Activated CD4-positive, alpha-beta T cell treated with anti-CD3 and anti-CD28 coated beads for 36 hours (primary cell): ENCODE data around the gene ANTXR2. TPM values are rescaled to one million over a fixed set of nuclear protein-coding genes. Genes with fewer than 3 reads are reported as not detected.
A peak's percentile ranks its signal among the peaks of the same experiment; 100 is the strongest.
"Not testable (repeated sequence)": the region's sequence is repeated elsewhere in the genome, so short reads cannot be mapped to it uniquely, and the experiment has no call there.

Experiments used
- ATAC-seq: fragments of 200-7000 bp; cut with Tn5 transposase; one replicate; pipeline ENCODE4 v1.10.0; 2021; ENCODE audit warnings: mild to moderate bottlenecking, moderate library complexity
- CTCF ChIA-PET: fragments of 350-600 bp; sonication (Branson Sonifier 250); formaldehyde crosslinking; loops from one replicate; lab custom pipeline; 2021; ENCODE audit warnings: antibody characterized with exemption; lab: Charles Lee
- POLR2A ChIA-PET: fragments of 350-600 bp; sonication (Branson Sonifier 250); formaldehyde crosslinking; loops from one replicate; lab custom pipeline; 2021; ENCODE audit warnings: antibody characterized with exemption, inconsistent platforms; lab: Charles Lee
- DNase-seq: peaks from one replicate; pipeline ENCODE4 v3.0.0-alpha.2; 2020
- H3K27ac Mint-ChIP-seq: one replicate; pipeline ENCODE4 v1.8.0; 2021; ENCODE audit warnings: mixed read lengths
- H3K27me3 Mint-ChIP-seq: one replicate; pipeline ENCODE4 v1.8.0; 2021; ENCODE audit warnings: mixed read lengths
- H3K36me3 Mint-ChIP-seq: one replicate; pipeline ENCODE4 v1.8.0; 2021; ENCODE audit warnings: low read depth, mixed read lengths
- H3K4me1 Mint-ChIP-seq: one replicate; pipeline ENCODE4 v1.8.0; 2021; ENCODE audit warnings: mixed read lengths
- H3K4me3 Mint-ChIP-seq: one replicate; pipeline ENCODE4 v1.8.0; 2021; ENCODE audit warnings: mild to moderate bottlenecking, moderate library complexity, mixed read lengths
- H3K9me3 Mint-ChIP-seq: one replicate; pipeline ENCODE4 v1.8.0; 2021; ENCODE audit warnings: low read depth, mixed read lengths
- intact Hi-C, 2 experiments: fragments of 100-400 bp; cut with DNase I in 1 of 2; cut with micrococcal nuclease in 1 of 2; formaldehyde crosslinking; loops; one replicate each; pipeline versions ENCODE4 v1.14.2 to v1.15.1; 2022 to 2024; cut with DNase I, micrococcal nuclease
- total RNA-seq, 2 experiments: library from RNA; stranded (reverse); gene quantifications; one replicate each; pipeline ENCODE4 v1.2.3, GENCODE V29; 2021

The ANTXR2 gene
- 1 to 10 TPM; 2.3 to 3.8 TPM for total RNA-seq

GRCh38 chr4:80072744-80073472 is at the start of gene ANTXR2:
Gene ANTXR2 (minus strand): TSS chr4:80073229. CDS start chr4:80072560, 669 bp downstream.
- H3K4me3 Mint-ChIP-seq: peak within 1 kb of the TSS; percentile 80
- intact Hi-C loops: loop anchor here (1.0 to 5.0 kb wide), 5 partner anchors 14 to 156 kb away; no protein-coding TSS in a partner anchor
- ATAC-seq: peak; percentile 64
- ChIA-PET CTCF (interaction anchor here (1.3 to 3.2 kb wide), 4 partner anchors 11 to 110 kb away, joined by 3 to 18 read pairs (median 4); no protein-coding TSS in a partner anchor), POLR2A (interaction anchor here (0.9 kb wide), 1 partner anchor 129 kb away, joined by 3 read pairs; no protein-coding TSS in a partner anchor)
- no peaks in the 10 kb centered on the region for H3K9me3 Mint-ChIP-seq
- peaks cover 4% of the 10 kb centered on the region for H3K27me3 Mint-ChIP-seq
- peak; percentile 79 for DNase-seq
- peaks cover 12% of the 10 kb centered on the region for H3K36me3 Mint-ChIP-seq
- peaks cover 87% of the 10 kb centered on the region for H3K4me1 Mint-ChIP-seq
- peak within 1 kb of the TSS; percentile 82 for H3K27ac Mint-ChIP-seq

DNA sequence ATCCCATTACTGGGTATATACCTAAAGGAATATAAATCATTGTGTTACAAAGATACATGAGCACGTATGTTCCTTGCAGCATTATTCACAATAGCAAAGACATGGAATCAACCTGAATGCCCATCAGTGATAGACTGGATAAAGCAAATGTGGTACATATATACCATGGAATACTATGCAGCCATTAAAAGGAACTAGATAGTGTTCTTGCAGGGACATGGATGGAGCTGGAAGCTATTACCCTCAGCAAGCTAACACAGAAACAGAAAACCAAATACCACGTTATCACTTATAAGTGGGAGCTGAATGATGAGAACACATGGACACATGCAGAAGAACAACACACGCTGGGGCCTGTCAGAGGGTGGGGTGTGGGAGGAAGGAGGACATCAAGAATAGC is 48.8 kb upstream of the ANTXR2 start:
- H3K4me3 Mint-ChIP-seq, H3K36me3 Mint-ChIP-seq, DNase-seq, intact Hi-C loops, POLR2A ChIA-PET, H3K27me3 Mint-ChIP-seq, H3K27ac Mint-ChIP-seq, ATAC-seq: not testable (repeated sequence)
- peaks cover 28% of the 10 kb centered on the region for H3K4me1 Mint-ChIP-seq
- H3K9me3 Mint-ChIP-seq: peaks cover 14% of the 10 kb centered on the region
- CTCF ChIA-PET: interaction anchor here (1.4 to 2.4 kb wide), 2 partner anchors 33 to 92 kb away, joined by 4 to 7 read pairs; no protein-coding TSS in a partner anchor

DNA sequence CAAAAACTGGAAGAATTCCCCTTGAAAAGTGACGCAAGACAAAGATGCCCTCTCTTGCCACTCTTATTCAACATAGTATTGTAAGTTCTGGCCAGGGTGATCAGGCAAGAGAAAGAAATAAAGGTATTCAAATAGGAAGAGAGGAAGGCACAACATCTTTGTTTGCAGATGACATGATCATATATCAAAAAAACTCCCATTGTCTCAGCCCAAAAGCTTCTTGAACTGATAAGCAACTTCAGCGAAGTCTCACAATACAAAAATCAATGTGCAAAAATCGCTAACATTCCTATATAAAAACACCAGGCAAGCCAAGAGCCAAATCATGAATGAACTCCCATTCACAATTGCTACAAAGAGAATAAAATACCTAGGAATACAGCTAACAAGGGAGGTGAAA is 46.6 kb upstream of the ANTXR2 start:
- intact Hi-C loops, H3K4me1 Mint-ChIP-seq, H3K27ac Mint-ChIP-seq, POLR2A ChIA-PET, H3K27me3 Mint-ChIP-seq, H3K4me3 Mint-ChIP-seq, ATAC-seq, H3K36me3 Mint-ChIP-seq, DNase-seq: not testable (repeated sequence)
- peaks cover 14% of the 10 kb centered on the region for H3K9me3 Mint-ChIP-seq
- CTCF ChIA-PET: interaction anchor here (1.0 kb wide), 1 partner anchor 39 kb away, joined by 3 read pairs; no protein-coding TSS in a partner anchor

DNA sequence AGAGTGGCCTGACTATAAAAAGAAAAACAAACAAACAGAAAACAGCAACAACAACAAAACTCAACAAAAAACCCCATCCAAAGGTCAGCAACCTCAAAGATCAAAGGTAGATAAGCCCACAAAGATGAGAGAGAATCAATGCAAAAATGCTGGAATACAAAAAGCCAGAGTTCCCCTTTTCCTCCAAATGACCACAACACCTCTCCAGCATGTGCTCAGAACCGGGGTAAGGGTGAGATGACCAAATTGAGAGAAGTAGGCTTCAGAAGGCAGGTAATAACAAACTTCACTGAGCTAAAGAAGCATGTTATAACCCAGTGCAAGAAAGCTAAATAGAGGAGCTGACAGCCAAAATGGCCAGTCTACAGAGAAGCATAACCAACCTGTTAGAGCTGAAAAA is 43.5 kb upstream of the ANTXR2 start:
- Mint-ChIP-seq H3K27me3 (peaks cover 6% of the 10 kb centered on the region), H3K27ac (no peak overlapping the region), H3K36me3 (peaks cover 6% of the 10 kb centered on the region), H3K4me1 (no peaks in the 10 kb centered on the region), H3K9me3 (peaks cover 14% of the 10 kb centered on the region), H3K4me3 (no peak overlapping the region)
- CTCF ChIA-PET: interaction anchor here (0.9 to 1.2 kb wide), 2 partner anchors 15 to 156 kb away, joined by 4 read pairs; no protein-coding TSS in a partner anchor
- POLR2A ChIA-PET: no interaction called here
- no peak for ATAC-seq
- DNase-seq: no peak
- intact Hi-C loops: no loop called here

GRCh38 chr4:80115368-80116181 is 42.5 kb upstream of the ANTXR2 start:
- ATAC-seq: no peak
- Mint-ChIP-seq H3K27me3 (peaks cover 6% of the 10 kb centered on the region), H3K36me3 (peaks cover 6% of the 10 kb centered on the region), H3K27ac (no peak overlapping the region), H3K9me3 (peaks cover 14% of the 10 kb centered on the region), H3K4me1 (no peaks in the 10 kb centered on the region), H3K4me3 (no peak overlapping the region)
- ChIA-PET POLR2A (no interaction called here), CTCF (interaction anchor here (0.6 to 1.2 kb wide), 4 partner anchors 11 to 155 kb away, joined by 3 to 4 read pairs (median 4); no protein-coding TSS in a partner anchor)
- DNase-seq: no peak
- intact Hi-C loops: no loop called here

GRCh38 chr4:80114732-80115265 is 41.8 kb upstream of the ANTXR2 start:
- POLR2A ChIA-PET: no interaction called here
- DNase-seq (no peak), ATAC-seq (no peak)
- Mint-ChIP-seq H3K27me3 (peaks cover 6% of the 10 kb centered on the region), H3K4me1 (no peaks in the 10 kb centered on the region), H3K9me3 (peaks cover 14% of the 10 kb centered on the region), H3K4me3 (no peak overlapping the region), H3K36me3 (peaks cover 6% of the 10 kb centered on the region), H3K27ac (no peak overlapping the region)
- intact Hi-C loops: no loop called here
- CTCF ChIA-PET: interaction anchor here (0.6 to 1.1 kb wide), 3 partner anchors 12 to 128 kb away, joined by 3 read pairs; no protein-coding TSS in a partner anchor

DNA sequence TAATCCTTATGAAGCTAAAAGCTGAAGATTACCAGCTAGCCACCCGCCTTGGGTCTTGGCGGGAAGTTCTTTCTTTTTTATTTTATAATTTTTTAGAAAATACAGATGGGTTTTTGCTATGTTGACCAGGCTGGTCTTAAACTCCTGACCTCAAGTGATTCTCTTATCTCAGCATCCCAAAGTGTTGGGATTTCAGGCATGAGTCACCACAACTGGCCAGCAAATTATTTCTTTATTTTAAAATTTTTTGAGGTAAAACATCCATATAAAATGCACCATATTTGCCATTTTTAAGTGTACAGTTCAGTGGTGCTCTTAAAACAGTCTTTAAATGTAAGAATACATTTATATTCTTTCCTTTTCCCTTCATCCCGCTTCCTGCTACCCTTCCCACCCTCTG is 40.6 kb upstream of the ANTXR2 start:
- CTCF ChIA-PET: no interaction called here
- POLR2A ChIA-PET: no interaction called here
- H3K27me3 Mint-ChIP-seq: peaks cover 6% of the 10 kb centered on the region
- H3K4me1 Mint-ChIP-seq: no peaks in the 10 kb centered on the region
- peaks cover 6% of the 10 kb centered on the region for H3K36me3 Mint-ChIP-seq
- DNase-seq (no peak), ATAC-seq (no peak)
- intact Hi-C loops: no loop called here
- no peak overlapping the region for H3K27ac Mint-ChIP-seq
- peaks cover 14% of the 10 kb centered on the region for H3K9me3 Mint-ChIP-seq
- H3K4me3 Mint-ChIP-seq: no peak overlapping the region

GRCh38 chr4:80112236-80112635 is 39.2 kb upstream of the ANTXR2 start:
- Mint-ChIP-seq H3K9me3 (peaks cover 7% of the 10 kb centered on the region), H3K27ac (no peak overlapping the region), H3K36me3 (no peaks in the 10 kb centered on the region), H3K4me3 (no peak overlapping the region), H3K4me1 (no peaks in the 10 kb centered on the region), H3K27me3 (peaks cover 6% of the 10 kb centered on the region)
- ChIA-PET CTCF (no interaction called here), POLR2A (no interaction called here)
- ATAC-seq: no peak
- no peak for DNase-seq
- intact Hi-C loops: no loop called here

GRCh38 chr4:80111276-80111675 is 38.2 kb upstream of the ANTXR2 start:
- ChIA-PET POLR2A (no interaction called here), CTCF (no interaction called here)
- DNase-seq: no peak
- intact Hi-C loops: no loop called here
- no peak for ATAC-seq
- Mint-ChIP-seq H3K36me3 (peaks cover 4% of the 10 kb centered on the region), H3K9me3 (peaks cover 11% of the 10 kb centered on the region), H3K27ac (no peak overlapping the region), H3K4me3 (no peak overlapping the region), H3K27me3 (peaks cover 6% of the 10 kb centered on the region), H3K4me1 (no peaks in the 10 kb centered on the region)

- ChIA-PET POLR2A (no interaction called here), CTCF (interaction anchor here (1.2 to 1.6 kb wide), 3 partner anchors 10 to 19 kb away, joined by 3 to 4 read pairs (median 4); no protein-coding TSS in a partner anchor)
- Mint-ChIP-seq H3K4me3 (no peak overlapping the region), H3K9me3 (peaks cover 14% of the 10 kb centered on the region), H3K36me3 (peaks cover 4% of the 10 kb centered on the region), H3K27me3 (peaks cover 2% of the 10 kb centered on the region), H3K4me1 (no peaks in the 10 kb centered on the region), H3K27ac (no peak overlapping the region)
- intact Hi-C loops: no loop called here
- ATAC-seq: no peak
- DNase-seq: no peak
Measured at GRCh38 chr4:80107374-80107773, 34.3 kb upstream of the ANTXR2 start.

DNA sequence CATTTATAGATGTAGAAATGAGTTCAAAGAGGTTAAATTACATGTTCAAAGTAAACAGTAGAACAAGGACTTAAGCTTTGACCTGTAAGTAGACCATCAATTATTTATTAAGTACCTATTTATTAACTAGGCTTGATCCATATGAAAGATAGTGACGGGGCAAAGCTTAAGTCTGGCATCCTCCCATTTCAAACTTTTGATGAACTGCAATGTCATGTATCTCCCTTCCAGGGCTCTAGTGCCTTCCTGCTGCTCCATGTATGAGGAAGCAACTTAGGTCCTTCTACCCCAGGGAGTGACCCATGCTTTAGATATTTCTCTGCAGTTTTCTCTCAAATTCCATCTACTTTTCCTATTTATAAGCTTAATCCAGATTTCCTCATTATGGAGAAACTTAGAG is 31.9 kb upstream of the ANTXR2 start:
- CTCF ChIA-PET: interaction anchor here (0.6 to 1.7 kb wide), 5 partner anchors 8 to 78 kb away, joined by 3 to 5 read pairs (median 3); no protein-coding TSS in a partner anchor
- intact Hi-C loops: no loop called here
- no peak for ATAC-seq
- H3K27me3 Mint-ChIP-seq: no peaks in the 10 kb centered on the region
- peaks cover 14% of the 10 kb centered on the region for H3K9me3 Mint-ChIP-seq
- peaks cover 12% of the 10 kb centered on the region for H3K4me1 Mint-ChIP-seq
- H3K36me3 Mint-ChIP-seq: peaks cover 4% of the 10 kb centered on the region
- no peak overlapping the region for H3K27ac Mint-ChIP-seq
- DNase-seq: no peak
- H3K4me3 Mint-ChIP-seq: no peak overlapping the region
- POLR2A ChIA-PET: interaction anchor here (0.7 kb wide), 1 partner anchor 191 kb away, joined by 3 read pairs; no protein-coding TSS in a partner anchor
